Measurements from ENCODE around the gene FRZB.
"Not testable (repeated sequence)": the region's sequence is repeated elsewhere in the genome, so short reads cannot be mapped to it uniquely, and the experiment has no call there.

Gene FRZB, protein sequence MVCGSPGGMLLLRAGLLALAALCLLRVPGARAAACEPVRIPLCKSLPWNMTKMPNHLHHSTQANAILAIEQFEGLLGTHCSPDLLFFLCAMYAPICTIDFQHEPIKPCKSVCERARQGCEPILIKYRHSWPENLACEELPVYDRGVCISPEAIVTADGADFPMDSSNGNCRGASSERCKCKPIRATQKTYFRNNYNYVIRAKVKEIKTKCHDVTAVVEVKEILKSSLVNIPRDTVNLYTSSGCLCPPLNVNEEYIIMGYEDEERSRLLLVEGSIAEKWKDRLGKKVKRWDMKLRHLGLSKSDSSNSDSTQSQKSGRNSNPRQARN

DNA sequence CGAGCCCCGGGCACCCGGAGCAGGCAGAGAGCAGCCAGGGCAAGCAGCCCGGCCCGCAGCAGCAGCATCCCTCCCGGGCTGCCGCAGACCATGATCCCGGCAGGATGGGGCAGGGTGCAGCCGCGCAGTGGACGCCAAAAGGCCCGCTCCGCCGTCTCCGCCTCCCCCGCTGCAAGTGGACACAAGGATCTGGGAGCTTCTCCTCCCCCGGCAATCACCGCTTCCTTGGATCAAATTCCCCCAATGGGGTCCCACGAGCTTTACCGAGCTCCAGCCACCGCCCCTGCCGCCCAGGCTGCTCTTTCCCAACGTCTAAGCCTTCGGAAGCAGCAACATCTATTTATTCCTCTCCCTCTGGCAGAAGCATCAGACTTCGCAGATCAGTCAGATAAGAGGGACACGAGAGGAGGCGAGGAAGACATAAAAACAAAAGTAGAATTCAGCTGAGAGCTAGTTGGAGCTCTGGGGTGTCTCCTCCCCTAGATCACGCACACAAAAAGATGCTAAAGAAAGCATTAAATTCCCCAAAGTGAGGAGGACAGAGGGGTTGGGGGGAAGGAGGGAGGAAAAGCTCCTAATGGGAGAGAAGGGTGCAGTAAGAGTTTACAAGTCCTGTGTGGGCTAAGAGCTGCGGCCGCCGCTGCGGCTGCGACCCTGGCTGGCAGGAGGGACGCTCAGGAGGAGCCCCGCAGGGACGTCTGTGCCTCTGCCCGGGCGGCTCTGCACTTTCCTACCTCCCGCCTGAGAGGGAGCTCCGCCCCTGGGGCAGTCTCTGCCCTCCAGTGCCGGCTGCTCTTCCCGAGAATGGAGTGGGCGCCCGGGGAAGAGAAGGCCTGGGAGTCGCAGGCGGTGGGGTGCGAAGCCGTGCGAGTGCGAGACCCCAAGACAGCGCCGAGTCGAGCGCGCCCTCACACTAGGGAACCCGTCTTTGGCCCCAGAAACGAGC lies at the start of gene FRZB:
Gene FRZB, minus strand, starts transcription at position 177 of the 946 bp plus-strand sequence. Its CDS starts 85 bp downstream, at position 92.
- DNase-seq (ENCODE audit: low read depth, low spot score): peak; percentile 67

DNA sequence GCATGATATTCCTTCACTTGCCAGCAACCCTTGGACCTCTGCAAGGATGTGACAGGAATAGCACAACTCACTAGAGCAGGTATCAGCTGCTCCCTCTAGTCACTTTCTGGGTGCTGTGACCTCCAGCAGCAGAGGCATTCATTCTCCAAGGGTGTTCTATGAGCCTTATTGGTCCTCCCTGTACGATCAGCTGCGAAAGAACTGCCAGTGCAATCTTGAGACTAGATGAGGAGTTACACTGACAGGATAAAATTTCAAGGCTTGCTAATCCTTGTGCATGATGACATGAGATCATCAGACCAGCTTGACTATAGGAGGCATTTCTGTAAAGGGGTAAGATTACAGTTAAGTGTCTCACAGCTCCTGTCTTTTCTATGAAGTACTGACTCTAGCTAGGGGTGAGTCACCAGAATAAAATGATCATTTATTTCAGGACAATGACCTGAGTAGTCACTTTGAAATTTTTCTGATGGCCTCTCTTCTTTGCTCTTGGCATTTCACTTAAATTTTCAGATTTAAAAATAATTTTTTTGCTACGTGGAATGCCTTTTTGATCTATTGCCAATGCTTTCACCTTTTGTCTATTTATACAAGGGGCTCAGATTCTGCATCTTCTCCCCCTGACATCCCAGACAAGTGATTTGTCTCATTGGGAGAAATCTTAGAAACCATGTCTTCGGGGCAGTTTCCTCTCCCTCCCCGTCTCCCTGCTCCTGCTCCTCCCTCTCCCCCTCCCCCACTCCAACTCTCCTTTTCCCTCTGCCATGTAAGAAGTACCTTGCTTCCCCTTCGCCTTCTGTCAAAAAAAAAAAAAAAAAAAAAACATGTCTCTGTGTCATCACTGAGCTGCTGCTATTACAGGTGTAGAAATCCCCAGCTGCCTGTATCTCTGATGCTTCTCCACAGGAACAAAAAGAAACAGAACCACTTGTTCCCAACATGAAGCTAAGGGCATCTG lies 49.2 kb upstream of the FRZB start:
- DNase-seq (ENCODE audit: low read depth, low spot score): no peak

DNA sequence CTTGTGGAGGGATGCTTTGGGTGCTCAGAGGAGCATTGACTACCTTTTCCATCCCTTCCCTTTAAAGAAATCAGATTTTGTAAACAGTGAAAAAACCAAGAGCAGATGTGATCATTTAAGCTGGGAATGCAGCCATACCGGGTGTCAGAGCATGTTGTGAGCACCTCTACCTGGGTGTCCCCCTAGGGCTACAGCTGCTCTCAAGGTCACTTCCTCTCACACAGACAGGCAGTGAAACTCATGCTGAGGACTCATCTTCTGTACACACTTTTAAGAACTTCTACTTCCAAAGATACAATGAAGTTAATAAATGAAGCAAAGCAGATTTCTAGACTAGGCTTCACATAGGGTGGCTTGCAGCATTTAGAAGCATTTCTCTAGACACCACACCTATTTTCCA lies 48.4 kb upstream of the FRZB start:
- no peak for DNase-seq (ENCODE audit: low read depth, low spot score)

DNA sequence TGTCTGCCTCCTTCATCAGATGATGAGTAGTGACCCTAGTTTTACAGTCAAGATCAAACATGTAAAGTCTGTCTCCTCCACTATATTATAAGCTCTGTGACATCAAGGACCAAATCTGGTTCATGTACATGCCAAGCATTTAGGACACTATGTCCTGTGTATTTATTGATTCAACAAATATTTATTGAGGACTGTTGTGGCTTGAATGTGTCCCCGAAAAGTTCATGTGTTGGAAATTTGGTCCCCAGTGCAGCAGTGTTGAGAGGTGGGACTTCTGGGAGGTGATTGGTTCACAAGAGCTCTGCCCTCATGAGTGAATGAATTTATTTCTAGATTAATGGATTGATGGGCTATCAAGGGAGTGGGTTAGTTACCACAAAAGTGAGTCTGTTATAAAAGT lies 46.6 kb upstream of the FRZB start:
- DNase-seq (ENCODE audit: low read depth, low spot score): no peak

DNA sequence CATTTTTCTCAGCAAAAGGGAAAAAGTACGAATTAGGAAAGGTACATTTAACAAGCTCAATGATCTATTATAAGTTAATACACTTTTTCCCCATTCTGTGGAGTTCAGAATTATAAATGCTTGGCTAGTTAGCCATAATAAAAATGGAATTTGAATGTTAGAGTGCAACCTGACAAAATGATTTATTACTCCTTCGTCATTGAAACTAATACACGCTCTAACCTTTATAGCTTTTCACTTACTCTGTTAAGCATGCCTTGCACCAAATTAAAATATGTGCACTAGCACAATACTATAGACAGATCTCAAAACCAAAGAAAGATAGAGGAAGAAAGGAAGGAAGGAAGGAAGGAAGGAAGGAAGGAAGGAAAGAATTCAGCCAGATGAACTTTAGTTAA lies 46.1 kb upstream of the FRZB start:
- no peak for DNase-seq (ENCODE audit: low read depth, low spot score)

DNA sequence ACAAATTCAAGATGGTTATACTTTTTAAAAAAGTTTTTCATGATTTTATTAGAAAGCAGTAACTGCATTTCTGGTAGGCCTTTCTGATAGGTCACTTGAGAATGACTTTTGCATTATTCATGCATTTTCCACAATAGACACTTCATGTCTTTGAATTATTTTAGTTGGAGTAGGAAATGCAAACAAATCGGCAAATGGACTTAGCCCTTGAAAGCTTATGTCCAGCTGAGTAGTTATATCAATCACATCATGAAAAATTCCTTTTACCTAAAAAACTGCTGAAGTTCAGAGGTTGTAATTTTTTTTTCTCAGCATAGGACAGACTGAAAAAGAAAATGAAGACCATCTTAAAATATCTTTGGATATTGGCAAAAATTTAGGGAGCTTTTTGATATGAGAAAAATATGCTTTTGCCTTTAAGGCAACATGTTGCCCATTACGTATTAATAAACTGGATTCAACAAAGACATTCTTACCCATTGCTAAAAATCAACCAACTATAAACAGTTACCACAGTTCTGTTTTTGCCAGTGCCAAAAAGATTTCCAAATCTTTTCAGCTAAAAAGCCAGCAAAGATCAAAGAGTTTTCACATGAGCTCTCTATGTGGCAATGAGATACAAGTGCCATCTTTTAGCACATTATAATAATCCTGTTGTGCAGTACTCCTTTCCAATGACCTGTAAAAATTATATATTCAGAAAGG lies 45.5 kb upstream of the FRZB start:
- no peak for DNase-seq (ENCODE audit: low read depth, low spot score)

DNA sequence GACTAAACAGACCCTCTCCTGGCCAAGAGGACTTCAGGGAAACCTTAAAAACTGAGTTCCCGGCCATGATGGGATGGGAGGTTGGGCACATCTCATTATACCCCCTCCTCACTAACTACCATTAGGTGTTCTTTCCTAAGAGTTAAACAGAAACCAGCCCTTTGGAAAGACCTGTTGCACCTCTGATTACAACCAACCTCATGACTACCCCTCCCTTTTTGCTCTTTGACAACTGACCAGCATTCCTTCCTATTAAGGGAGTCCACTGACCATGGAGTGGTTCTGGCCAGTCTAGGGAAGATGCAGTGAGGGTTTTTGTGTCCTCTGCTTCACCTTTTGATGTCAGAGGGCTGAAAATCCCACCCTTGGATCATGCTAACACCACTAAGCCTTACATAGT lies 44.5 kb upstream of the FRZB start:
- no peak for DNase-seq (ENCODE audit: low read depth, low spot score)

DNA sequence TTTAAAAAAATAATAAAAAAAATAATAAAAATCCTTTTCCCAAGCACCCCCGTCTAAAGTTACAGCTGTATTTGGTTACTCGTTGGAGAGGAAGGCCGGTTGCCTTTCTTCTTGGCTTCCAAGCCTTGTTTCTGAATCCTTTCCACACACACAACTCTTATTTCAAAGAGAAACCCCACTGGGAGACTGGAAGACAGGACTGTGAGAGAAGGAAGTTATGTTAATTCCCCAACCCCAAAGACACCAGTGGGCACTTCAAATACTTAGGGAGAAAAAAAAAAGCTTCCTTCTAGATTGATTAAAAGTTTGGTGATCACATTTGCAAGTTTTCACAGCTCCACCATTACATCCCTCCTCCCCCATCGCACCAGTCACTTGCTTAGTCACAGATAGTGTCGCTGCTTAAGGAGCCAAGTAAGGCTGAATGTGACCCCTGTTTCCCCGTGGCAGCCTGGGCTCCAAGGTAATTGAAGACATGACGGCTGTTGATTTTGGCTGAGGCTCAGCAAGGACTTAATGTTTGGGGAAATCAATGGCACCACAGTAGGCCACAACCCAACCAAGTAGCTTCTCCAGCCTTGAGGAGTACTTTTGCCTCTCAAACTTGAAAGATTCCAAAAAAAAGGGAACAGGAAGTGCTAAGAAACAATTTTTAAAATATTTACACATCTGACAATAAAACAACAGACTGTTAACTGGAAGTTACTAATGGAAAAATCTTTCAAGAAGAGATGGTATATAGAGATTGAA lies 40.8 kb upstream of the FRZB start:
- DNase-seq (ENCODE audit: low read depth, low spot score): peak; percentile 55

DNA sequence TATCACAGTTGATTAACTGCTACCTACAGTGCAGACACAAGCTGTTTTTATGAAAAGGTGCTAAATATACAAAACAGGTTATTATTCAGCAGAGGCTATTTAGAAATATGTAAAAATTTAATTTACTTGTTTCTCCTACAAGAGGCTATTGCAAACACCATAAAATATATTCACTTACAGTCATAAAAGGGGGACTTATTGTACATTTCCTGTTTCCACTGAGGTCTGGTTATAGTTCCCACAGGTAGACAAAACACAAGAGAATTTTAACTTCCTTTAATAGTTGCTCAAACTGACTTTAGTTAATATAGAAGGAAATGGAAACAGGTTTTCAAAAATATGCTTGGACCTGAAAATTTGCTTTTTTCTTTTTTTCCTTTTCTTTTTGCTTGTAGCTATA lies 40.0 kb upstream of the FRZB start:
- no peak for DNase-seq (ENCODE audit: low read depth, low spot score)

DNA sequence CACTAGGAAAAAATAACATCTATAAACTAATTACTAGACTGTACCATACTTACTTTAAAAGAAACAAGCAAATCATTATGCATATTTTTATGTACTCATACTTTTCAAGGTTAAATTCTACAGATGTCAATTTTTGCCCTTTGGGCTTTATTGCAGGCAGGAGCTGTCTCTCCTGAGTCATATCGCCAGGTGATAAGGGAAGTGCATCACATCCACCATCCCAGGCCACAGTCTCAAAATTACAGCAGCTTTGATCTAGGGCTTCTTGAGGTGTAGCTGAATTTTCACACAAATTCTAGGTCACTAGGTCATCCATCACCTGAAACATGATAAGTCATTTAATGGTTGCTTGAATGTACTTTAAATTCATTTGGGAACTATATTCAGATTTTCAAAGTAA lies 38.4 kb upstream of the FRZB start:
- DNase-seq (ENCODE audit: low read depth, low spot score): no peak

DNA sequence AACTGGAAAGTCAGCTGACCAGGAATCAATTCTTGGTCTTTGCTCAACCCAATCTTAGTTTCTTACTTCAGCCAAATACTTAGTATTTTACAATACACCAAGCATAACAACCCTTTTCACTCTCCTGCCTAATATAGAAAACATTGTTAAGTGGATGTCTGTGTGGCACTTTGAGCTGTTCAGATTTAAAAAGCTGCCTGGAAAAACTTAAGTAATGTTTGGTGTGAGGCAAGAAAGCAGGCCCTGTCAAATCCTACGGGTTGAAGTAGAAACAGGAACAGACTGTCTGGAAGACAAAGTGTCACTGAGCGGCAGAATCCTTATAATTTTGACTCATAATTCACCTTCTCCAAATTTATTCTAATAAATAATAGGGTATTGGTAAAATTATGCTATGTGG lies 37.1 kb upstream of the FRZB start:
- no peak for DNase-seq (ENCODE audit: low read depth, low spot score)

DNA sequence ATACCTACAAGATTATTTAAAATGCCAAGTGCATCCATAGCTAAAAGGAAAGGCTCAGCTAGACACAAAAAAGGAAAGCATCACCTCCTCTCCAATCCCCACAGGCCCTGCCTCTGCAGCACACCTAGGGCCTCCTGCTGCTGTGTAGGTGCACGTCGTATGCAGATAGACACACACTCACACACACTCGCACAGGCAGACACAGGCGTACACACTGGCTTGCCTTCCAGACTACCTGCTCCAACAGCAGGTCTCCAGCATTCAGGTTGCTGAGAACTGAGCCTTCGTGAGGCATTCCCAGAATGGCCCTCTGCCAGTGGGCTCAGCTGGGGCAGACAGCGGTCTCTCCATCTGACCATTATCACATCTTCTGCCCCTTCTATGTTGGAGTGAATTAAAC lies 35.3 kb upstream of the FRZB start:
- no peak for DNase-seq (ENCODE audit: low read depth, low spot score)

DNA sequence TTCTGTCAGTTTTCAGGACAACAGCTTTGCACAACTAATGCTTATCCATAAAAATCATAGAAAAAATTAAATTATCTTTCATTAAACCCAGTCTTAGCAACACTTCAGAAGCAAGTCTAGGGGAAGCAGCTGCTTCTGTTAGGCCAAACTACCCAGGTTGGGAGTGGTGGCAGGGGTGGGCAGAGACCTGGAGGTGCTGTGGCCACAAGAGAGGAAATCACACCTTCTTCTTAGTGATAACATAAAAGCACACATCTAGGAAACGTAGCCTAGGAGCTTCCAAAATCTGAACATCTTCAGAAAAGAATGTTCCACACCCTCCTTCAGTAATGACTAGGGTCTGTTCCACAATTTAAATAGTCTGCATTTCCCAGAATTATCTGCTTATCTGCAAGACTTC lies 32.3 kb upstream of the FRZB start:
- no peak for DNase-seq (ENCODE audit: low read depth, low spot score)

DNA sequence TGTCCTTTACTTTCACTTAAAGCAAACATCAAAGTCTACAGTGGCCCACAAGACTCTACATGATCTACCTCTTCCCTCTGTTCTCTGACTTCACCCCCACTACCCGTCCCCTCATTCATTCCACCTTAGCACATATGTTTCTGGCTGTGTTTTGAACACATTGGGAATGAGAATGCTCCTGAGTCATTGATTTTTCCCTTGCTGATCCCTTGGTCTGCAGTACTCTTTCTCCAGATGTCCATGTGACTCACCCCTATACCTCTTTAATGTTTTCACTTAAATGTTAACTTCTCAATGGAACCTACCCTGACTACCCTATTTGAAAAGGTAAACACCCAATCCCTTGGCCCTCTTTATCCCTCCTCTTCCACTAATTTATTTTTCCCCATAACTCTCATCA lies 30.7 kb upstream of the FRZB start:
- no peak for DNase-seq (ENCODE audit: low read depth, low spot score)

DNA sequence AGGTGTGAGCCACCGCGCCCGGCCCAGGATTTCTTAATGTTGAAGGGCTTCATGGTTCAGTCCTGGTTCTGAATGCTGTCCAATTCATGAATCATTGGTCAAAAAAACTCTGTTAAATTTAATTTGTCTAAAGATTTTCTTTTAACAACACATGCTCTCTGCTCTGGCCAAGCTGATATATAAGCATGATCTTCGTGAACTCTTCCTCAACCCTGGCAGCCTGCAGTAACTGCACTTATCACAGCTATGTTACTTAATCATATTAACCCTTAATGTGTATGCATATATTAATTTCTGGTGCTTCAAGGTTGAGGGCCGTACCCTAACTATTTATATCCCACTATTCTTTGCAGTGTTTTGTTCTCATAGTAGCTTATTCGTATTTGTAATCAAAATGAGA lies 29.4 kb upstream of the FRZB start:
- DNase-seq (ENCODE audit: low read depth, low spot score): no peak

DNA sequence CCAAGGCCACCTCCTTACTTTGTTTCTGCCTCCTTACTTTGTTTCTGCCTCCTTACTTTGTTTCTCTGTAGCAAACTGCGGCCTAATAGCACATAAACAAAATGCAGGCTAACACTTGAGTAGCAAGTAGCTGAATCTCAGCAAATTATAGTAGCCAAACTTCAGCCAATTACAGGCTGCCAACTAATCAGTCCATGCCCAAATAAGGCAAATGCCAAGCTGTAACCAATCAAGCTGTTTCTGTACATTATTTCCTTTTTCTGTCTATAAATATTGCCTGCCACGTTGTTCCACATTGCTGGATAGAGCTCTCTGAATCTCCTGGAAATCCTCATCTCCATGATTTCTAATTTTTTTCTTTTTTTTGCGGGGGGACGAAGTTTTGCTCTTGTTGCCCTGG lies 28.7 kb upstream of the FRZB start:
- DNase-seq (ENCODE audit: low read depth, low spot score): no peak

DNA sequence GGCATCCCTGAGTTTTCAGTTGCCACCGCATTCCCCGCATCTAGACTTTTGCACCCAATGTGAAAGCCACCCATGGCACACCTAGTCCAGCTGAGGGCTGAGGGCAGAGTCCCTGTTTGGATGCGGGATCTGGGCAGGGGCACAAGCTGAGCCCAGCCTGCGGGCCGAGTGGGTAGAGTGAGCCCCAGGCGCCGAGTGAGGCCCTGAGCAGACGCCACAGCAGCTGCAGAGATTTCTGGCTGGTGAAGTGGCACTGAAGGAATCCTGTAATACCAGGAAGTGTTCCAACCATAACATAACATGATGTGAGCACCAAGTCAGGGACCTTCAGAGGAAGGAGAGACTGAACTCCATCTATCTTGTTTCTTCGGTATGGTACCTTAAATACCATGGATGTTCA lies 27.7 kb upstream of the FRZB start:
- no peak for DNase-seq (ENCODE audit: low read depth, low spot score)

DNA sequence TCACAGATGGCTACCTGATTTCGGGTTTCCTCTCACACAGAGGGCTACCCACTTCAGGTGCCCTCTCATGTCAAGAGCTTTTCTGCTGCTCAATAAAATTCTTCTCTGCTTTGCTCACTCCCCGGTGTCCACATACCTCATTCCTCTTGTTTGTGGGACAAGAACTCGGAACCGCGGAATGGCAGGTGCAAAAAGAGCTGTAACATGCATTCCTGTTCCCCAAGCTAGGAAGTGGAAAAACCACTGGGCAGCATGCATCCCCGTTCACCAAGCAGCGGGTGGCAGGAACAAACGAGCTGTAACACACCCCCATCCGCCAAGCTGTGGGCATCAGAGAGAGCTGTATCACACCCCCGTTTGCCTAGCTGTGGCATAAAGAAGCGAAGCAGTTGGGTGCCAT lies 27.2 kb upstream of the FRZB start:
- DNase-seq (ENCODE audit: low read depth, low spot score): no peak

DNA sequence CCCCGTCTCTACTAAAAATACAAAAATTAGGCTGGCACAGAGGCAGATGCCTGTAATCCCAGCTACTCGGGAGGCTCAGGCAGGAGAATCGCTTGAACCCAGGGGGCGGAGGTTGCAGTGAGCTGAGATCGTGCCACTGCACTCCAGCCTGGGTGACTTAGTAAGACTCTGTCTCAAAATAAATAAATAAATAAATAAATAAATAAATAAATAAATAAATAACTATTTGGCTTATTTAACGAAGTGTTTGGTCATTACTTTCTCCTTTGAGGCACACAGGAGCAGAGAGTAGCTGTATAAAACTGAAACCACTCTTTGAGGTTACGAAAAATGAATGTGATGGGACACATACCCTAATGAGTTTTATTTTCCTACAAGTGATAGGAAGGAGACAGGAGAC lies 26.6 kb upstream of the FRZB start:
- not testable (repeated sequence) for DNase-seq (ENCODE audit: low read depth, low spot score)

DNA sequence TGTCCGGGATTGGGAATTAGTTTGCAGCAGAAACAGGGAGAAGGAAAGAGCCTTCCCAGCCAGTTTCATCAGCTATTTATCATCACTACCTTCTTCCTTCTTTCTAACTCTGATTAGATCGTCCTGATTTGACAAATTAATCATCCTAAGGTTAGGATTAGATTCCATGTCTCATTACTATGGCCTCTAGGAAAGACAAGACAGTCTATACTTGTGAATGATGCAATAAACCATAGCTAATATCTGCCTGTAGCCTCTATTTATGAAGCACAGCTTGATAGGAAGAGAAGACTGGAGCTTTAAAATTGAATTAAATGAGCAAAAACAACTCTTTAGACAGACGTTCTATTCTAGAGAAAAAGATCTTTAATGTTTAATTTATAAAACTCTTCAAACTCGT lies 25.2 kb upstream of the FRZB start:
- no peak for DNase-seq (ENCODE audit: low read depth, low spot score)
